Measurements from ENCODE around the gene FSCN2.

The FSCN2 gene

GRCh38 chr17:81527591-81528383 is at the start of gene FSCN2:
TSS of gene FSCN2 (plus strand) at chr17:81528377. CDS start at chr17:81528532, 155 bp downstream.
- no peak for DNase-seq

DNA sequence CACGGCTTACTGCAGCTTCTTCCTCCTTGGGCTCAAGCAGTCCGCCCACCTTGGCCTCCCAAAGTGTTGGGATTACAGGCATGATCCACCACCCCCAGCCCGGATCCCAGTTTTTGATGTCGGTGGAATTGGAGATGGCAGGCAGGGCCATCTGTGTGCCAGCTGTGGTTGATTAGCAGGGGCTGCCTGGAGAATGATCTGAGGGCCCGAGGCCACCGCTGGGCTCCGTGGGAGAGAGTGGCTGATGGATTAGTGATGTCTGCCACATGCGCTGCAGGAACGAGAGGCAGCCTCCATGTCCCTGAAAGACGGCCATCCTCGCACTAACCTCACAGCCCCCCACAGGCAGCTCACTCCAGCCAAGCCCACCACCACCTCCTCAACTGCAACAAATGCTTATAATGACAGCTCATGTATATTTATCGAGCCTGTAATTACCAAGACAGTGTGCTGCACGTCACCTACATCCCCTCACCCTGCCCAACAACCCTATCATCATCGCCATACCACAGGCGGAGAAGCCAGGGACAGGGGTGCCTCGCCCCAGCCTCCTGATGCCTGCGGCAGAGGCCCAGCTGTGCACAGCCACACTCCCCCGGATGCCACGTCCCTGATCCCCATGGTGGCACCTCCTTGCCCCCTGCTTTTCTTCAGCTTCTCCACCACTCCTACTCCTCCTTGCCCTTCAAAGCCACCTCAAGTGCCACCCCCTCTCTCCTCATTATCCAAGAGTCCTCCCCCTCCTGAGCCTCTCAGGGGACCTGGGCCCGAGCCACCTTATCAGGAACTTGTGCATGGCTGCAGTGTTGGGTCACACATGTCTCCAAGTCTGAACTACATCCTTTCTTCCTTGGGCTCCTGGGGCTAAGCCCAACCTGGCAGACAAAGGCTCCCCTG is 48.8 kb upstream of the FSCN2 start:
- no peak for DNase-seq

- no peak for DNase-seq
Measured at GRCh38 chr17:81480140-81481072, 47.8 kb upstream of the FSCN2 start.

DNA sequence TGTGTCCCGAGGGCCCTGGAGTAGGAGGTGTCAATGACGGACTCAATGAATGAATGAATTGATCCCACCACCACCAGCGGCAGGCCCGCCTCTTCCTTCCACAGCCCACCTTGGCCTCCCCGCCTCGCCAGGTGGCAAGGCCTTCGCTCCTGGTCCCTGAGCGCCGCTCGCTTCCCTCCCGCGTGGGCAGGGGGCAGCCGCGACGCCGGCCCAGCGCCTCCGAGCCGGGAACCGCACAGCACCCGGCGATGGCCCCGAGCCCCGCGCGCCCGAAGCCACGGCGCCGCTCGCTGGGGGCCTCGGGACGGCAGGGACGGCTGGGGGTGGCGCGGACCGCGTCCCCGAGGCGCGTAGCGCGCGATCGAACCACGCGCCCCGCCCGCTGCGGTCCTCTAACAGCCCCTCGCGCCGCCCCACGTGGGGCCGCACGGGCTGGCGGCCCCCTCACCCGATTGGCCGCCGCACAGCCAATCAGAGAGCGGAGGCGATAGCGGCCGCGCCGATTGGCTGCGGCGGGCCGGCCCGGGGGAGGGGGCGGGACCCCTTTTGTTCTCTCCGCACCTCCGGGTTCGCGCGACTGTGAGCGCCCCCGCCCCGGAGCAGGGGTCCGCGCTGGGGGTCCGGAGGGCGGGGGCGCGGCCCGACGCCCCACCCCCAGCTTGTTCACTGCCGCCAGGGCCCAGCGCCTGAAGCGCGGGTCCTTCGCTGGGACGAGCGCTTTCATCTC is 46.9 kb upstream of the FSCN2 start:
- peak; percentile 69 for DNase-seq

DNA sequence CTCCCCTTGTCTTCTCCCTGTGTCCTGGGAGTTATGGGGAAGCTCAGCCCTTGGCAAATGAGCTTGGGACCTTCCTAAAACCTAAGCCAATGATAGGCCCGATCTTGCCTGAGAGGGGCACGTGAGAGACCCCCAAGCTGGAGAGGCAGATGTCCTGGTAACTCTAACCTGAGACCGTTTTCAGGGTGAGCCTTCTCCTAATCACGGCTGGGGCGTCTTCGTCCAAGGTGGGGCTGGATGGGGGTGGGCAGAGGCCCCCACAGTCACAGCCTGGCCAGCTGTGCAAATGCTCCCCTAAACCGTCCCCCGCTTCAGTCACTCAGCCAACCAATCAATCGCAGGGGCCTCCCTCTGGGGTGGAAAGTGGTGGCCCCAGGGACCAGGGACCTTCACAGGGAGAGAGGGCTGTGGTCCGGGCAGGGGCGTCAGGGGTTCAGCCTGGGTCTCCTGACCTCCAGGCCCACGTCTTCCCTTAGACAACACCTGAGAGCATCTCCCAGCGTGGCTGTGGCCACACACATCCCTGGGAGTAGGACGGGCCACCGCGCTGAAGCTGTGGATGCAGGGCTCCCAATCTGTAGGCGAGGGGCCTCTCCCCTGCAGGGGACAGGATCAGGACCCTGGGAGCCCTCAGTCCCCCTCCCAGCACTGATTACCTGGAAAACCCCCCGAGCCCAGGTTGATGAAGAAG is 46.2 kb upstream of the FSCN2 start:
- no peak for DNase-seq

GRCh38 chr17:81482673-81483072 is 45.5 kb upstream of the FSCN2 start:
- DNase-seq: no peak

- no peak for DNase-seq
Measured at GRCh38 chr17:81483085-81483861, 44.9 kb upstream of the FSCN2 start.

GRCh38 chr17:81483862-81484194 is 44.3 kb upstream of the FSCN2 start:
- DNase-seq: no peak

DNA sequence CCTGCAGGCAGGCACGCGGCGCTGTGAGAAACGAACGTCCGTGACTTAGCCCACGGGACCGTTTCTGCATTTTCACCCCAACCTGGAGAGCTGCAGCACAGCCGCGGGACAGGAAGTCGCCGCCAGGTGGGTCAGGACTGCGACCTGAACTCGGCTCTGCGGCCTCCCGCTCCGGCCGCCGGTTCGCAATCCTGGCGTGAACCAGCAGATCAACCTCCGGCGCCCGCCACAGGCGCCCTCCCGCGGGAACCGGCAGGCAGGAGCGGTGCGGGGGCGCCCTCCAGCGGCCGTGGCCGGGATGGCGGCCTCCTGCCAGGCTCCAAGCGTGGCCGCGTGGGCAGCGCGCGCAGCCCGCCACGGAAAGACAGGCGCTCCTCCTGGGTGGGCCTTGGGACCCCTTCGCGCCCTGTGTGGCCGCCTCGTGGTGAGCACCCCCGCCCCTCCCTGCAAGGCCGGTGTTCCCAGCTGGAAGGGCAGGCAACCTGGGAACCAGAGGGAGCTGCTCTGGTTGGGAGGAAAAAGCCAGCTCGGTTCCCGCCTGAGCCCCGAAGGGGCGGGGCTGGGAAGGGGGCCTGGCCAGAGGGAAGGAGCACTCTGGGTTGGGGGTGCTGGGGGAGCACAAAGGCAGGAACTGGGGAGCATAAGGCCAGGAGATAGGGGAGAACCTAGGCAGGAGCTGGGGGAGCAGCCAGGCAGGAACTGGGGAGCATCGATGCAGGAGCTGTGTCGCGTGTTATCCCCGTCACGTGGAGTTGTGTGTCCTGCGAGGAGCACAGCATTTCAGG is 43.8 kb upstream of the FSCN2 start:
- DNase-seq: peak; percentile 87

- DNase-seq: no peak
Measured at GRCh38 chr17:81486199-81486810, 41.9 kb upstream of the FSCN2 start.

- no peak for DNase-seq
Measured at GRCh38 chr17:81487089-81487486, 41.1 kb upstream of the FSCN2 start.

DNA sequence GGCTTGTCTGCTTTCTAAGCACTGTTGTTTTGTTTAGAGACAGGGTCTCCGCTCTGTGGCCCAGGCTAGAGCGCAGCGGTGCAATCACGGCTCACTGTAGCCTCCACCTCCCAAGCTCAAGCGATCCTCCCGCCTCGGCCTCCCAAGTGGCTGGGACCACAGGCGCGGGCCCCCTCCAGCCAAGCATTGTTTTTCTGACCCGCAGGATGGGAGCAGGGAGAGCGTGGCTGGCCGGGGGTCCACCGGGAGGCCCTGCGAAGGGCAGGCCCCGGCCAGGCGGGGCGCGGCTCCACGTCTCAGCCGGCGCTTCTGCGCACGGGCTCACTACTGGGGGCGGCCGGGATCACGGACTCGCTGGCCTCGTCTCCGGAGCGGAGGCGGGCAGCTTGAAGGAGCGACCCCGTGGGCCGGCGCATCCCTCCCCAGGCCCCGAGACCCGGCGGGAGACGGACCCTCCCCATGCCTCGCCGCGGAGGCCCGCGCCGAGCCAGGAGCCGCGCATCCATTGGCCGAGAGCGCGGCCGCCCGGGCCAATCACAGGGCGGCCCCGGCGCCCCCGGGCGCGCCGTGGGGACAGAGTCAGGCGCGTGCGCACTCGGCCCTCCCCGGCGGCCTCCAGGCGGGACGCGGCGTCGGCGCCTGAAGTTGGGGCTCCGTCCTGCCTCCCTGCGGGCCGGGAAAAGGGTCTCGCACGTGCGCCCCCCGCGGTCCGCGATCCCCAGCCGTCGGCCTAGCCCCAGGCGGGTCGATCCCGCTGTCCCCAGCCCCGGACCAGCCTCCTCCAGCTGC is 40.5 kb upstream of the FSCN2 start:
- peak; percentile 75 for DNase-seq

- no peak for DNase-seq
Measured at GRCh38 chr17:81488276-81488860, 39.8 kb upstream of the FSCN2 start.

DNA sequence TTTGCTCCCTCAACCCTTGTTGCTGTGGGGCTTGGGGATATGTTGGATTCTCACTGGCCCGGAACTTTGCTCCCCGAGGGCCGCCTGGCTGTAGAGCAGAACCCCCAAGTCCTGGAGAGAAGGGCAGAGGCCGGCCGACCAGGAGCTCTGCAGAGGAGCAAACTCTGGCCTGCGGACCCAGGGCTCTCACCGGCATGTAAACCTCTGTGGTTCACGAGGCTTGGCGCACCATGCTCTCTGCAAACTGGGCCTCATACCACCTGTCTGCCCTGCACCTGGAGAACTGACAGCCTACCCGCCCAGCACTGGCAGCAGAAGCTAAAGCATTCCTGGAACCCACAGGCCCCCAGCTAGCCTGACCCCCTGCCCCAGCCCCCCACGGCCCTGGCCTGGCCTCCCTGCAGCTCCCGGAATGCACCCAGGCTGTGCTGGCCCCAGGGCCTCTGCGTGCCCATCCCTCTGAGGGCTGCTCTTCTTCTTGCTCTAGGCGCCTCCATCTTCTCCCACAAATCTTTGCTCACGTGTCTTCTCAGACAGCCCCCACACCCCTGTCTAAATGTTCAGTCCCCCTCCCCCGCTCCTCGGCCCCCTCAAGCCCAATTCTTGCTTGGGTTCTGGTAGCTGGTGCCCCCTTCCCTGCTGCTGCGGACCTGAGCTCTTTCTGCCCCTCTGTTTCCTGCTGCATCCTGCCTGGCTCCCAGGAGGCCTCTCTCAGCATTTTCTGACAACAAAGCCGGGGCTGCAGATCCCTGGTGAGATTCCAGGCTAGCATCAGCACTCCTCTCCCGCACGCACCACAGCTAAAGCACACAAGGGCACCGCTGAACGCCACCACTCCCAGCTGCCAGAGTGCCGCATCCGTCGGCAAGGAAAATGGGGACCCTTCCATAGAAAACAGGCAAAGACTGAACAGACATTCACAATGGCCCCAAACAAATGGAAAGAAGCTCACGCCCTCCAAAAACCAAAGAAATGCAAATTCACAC is 38.9 kb upstream of the FSCN2 start:
- DNase-seq: no peak

- DNase-seq: no peak
Measured at GRCh38 chr17:81489998-81490992, 37.9 kb upstream of the FSCN2 start.

GRCh38 chr17:81491181-81491581 is 37.0 kb upstream of the FSCN2 start:
- DNase-seq: no peak

Measured in CD4-positive, alpha-beta T cell treated with Interleukin-17A for 1 hour (primary cell).